GM23338 (cell line): ENCODE results near the gene FAF1.

Experiments used
- CTCF ChIP-seq, 2 experiments: fragments of 200-600 bp in 1 of 2; sonication (generic) in 1 of 2; conservative IDR thresholded peaks; 2 replicates each; pipeline versions ENCODE4 v1.5.1 to v1.6.1; 2016 to 2017; ENCODE audit warnings: antibody characterized with exemption in 2 of 2, low read depth in 2 of 2, mild to moderate bottlenecking in 2 of 2, moderate library complexity in 1 of 2
- EZH2 ChIP-seq: fragments of 200-600 bp; sonication (generic); IDR thresholded peaks from one replicate; pipeline ENCODE4 v1.8.0; 2017; ENCODE audit warnings: antibody characterized with exemption, mild to moderate bottlenecking, low read depth; ENCODE audit not compliant: unreplicated experiment
- EZH2phosphoT487 ChIP-seq: fragments of 200-600 bp; sonication (generic); IDR thresholded peaks from one replicate; pipeline ENCODE4 v1.8.1; 2018; ENCODE audit warnings: antibody characterized with exemption; ENCODE audit not compliant: unreplicated experiment
- POLR2AphosphoS5 ChIP-seq: IDR thresholded peaks from 2 replicates; pipeline ENCODE4 v1.6.1; 2016; ENCODE audit warnings: antibody characterized with exemption, low read depth
- REST ChIP-seq: IDR thresholded peaks from one replicate; pipeline ENCODE4 v1.6.1; 2018; ENCODE audit warnings: antibody characterized with exemption; ENCODE audit not compliant: unreplicated experiment
- TF ChIP-seq, protein P1 (sequence below): IDR thresholded peaks from 2 replicates; pipeline ENCODE4 v1.6.1; 2016; ENCODE audit warnings: antibody characterized with exemption

DNA sequence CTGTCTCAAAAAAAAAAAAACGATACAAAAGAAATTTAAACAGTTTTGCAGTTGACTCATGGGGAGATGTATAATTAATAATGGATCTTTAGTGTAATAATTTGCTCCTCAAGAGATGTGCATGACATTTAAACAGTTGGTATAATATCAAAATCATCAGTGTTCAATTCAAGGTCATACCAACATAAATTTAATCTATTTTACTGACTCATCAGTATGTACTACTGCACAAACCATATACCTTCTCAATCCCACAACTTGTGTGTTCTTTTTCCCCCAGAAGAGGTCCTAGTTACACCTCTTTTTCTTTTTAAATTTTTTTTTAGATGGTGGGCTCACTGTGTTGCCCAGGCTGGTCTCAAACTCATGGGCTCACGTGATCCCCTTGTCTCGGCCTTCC is 33.6 kb upstream of the FAF1 start:
- TF ChIP-seq POLR2AphosphoS5 (no peak), CTCF (conservative IDR thresholded peaks at IDR 0.05; ENCODE audit: low read depth in 2 of 2) (no peak), EZH2 (no peak), EZH2phosphoT487 (no peak), REST (no peak)
- TF ChIP-seq, protein P1, sequence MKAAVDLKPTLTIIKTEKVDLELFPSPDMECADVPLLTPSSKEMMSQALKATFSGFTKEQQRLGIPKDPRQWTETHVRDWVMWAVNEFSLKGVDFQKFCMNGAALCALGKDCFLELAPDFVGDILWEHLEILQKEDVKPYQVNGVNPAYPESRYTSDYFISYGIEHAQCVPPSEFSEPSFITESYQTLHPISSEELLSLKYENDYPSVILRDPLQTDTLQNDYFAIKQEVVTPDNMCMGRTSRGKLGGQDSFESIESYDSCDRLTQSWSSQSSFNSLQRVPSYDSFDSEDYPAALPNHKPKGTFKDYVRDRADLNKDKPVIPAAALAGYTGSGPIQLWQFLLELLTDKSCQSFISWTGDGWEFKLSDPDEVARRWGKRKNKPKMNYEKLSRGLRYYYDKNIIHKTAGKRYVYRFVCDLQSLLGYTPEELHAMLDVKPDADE: no peak
